ENCODE results near the gene ROBO1.

The ROBO1 gene

GRCh38 chr3:78882251-78882650 lies 885.5 kb downstream of the ROBO1 start:
- no peak for TF ChIP-seq POLR2A (IDR thresholded peaks at IDR 0.05; ENCODE audit: low read length)
- TF ChIP-seq GATA1 (IDR thresholded peaks at IDR 0.05; ENCODE audit: low read depth, low read length), result no peak
- no peak for DNase-seq

- no peak for TF ChIP-seq POLR2A (IDR thresholded peaks at IDR 0.05; ENCODE audit: low read length)
- no peak for TF ChIP-seq GATA1 (IDR thresholded peaks at IDR 0.05; ENCODE audit: low read depth, low read length)
- no peak for DNase-seq
These were observed 886.3 kb downstream of the ROBO1 start for GRCh38 chr3:78881501-78881900.

- no peak for DNase-seq
- TF ChIP-seq POLR2A (IDR thresholded peaks at IDR 0.05; ENCODE audit: low read length), result no peak
- TF ChIP-seq GATA1 (IDR thresholded peaks at IDR 0.05; ENCODE audit: low read depth, low read length), result no peak
These were observed 887.0 kb downstream of the ROBO1 start for GRCh38 chr3:78880603-78881461.

GRCh38 chr3:78879295-78879860 lies 888.4 kb downstream of the ROBO1 start:
- no peak for DNase-seq
- TF ChIP-seq GATA1 (IDR thresholded peaks at IDR 0.05; ENCODE audit: low read depth, low read length) (no peak), POLR2A (IDR thresholded peaks at IDR 0.05; ENCODE audit: low read length) (no peak)

- TF ChIP-seq POLR2A (IDR thresholded peaks at IDR 0.05; ENCODE audit: low read length), result no peak
- no peak for TF ChIP-seq GATA1 (IDR thresholded peaks at IDR 0.05; ENCODE audit: low read depth, low read length)
- DNase-seq, result no peak
These were observed 889.0 kb downstream of the ROBO1 start for GRCh38 chr3:78878789-78879188.

GRCh38 chr3:78878011-78878410 lies 889.8 kb downstream of the ROBO1 start:
- no peak for DNase-seq
- TF ChIP-seq POLR2A (IDR thresholded peaks at IDR 0.05; ENCODE audit: low read length), result no peak
- no peak for TF ChIP-seq GATA1 (IDR thresholded peaks at IDR 0.05; ENCODE audit: low read depth, low read length)

GRCh38 chr3:78875851-78876250 lies 891.9 kb downstream of the ROBO1 start:
- no peak for DNase-seq
- TF ChIP-seq GATA1 (IDR thresholded peaks at IDR 0.05; ENCODE audit: low read depth, low read length), result no peak
- no peak for TF ChIP-seq POLR2A (IDR thresholded peaks at IDR 0.05; ENCODE audit: low read length)

- DNase-seq, result no peak
- TF ChIP-seq POLR2A (IDR thresholded peaks at IDR 0.05; ENCODE audit: low read length), result no peak
- TF ChIP-seq GATA1 (IDR thresholded peaks at IDR 0.05; ENCODE audit: low read depth, low read length), result no peak
These were observed 892.4 kb downstream of the ROBO1 start for GRCh38 chr3:78875436-78875835.

- no peak for TF ChIP-seq POLR2A (IDR thresholded peaks at IDR 0.05; ENCODE audit: low read length)
- no peak for TF ChIP-seq GATA1 (IDR thresholded peaks at IDR 0.05; ENCODE audit: low read depth, low read length)
- DNase-seq, result no peak
These were observed 894.2 kb downstream of the ROBO1 start for GRCh38 chr3:78873641-78874040.

- no peak for DNase-seq
- TF ChIP-seq GATA1 (IDR thresholded peaks at IDR 0.05; ENCODE audit: low read depth, low read length) (no peak), POLR2A (IDR thresholded peaks at IDR 0.05; ENCODE audit: low read length) (no peak)
These were observed 895.6 kb downstream of the ROBO1 start for GRCh38 chr3:78872195-78872594.

- TF ChIP-seq POLR2A (IDR thresholded peaks at IDR 0.05; ENCODE audit: low read length) (no peak), GATA1 (IDR thresholded peaks at IDR 0.05; ENCODE audit: low read depth, low read length) (no peak)
- DNase-seq, result no peak
These were observed 896.8 kb downstream of the ROBO1 start for GRCh38 chr3:78871048-78871447.

GRCh38 chr3:78870484-78870883 lies 897.3 kb downstream of the ROBO1 start:
- no peak for TF ChIP-seq GATA1 (IDR thresholded peaks at IDR 0.05; ENCODE audit: low read depth, low read length)
- no peak for TF ChIP-seq POLR2A (IDR thresholded peaks at IDR 0.05; ENCODE audit: low read length)

GRCh38 chr3:78868570-78868969 lies 899.2 kb downstream of the ROBO1 start:
- TF ChIP-seq POLR2A (IDR thresholded peaks at IDR 0.05; ENCODE audit: low read length) (no peak), GATA1 (IDR thresholded peaks at IDR 0.05; ENCODE audit: low read depth, low read length) (no peak)
- no peak for DNase-seq

More at GRCh38 chr3:78870484-78870883, 897.3 kb downstream of the ROBO1 start:
- no peak for DNase-seq

GRCh38 chr3:78867409-78868372 lies 900.1 kb downstream of the ROBO1 start:
- no peak for TF ChIP-seq POLR2A (IDR thresholded peaks at IDR 0.05; ENCODE audit: low read length)
- TF ChIP-seq GATA1 (IDR thresholded peaks at IDR 0.05; ENCODE audit: low read depth, low read length), result no peak
- DNase-seq, result no peak
